Measurements from ENCODE around the gene HAS3.

- TF ChIP-seq CTCF (IDR thresholded peaks at IDR 0.05) (no peak), POLR2A (IDR thresholded peaks at IDR 0.05) (no peak)
These were observed 32.2 kb upstream of the HAS3 start for GRCh38 chr16:69073181-69073702.

Data from body of pancreas (tissue), 4 donors.